ENCODE measurements around the gene RAP2A.

RAP2A gene

GRCh38 chr13:97433727-97434396, at the start of gene RAP2A:
TSS of gene RAP2A (plus strand) at chr13:97434169. CDS start at chr13:97434471, 302 bp downstream.
- DNase-seq, result peak; percentile 95

DNA sequence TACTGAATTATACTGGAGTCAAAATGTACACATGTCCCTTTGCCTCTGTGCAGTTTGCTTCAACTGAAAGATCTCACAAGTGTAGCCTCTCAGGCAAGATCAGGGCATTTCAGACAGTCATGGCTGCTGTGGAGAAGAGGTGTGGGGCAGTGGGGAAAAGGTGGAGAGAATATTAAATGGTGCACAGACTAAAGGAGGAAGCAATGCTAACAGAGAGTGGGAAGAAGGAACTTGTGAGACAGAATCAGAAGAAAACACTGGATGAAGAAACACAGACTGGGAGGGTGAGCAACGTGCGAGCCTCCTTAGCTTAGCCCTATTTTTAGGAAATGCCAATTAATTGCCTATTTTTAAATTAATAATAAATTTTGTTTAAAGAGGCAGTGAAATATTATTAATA, 49.6 kb upstream of the RAP2A start:
- DNase-seq, result no peak

DNA sequence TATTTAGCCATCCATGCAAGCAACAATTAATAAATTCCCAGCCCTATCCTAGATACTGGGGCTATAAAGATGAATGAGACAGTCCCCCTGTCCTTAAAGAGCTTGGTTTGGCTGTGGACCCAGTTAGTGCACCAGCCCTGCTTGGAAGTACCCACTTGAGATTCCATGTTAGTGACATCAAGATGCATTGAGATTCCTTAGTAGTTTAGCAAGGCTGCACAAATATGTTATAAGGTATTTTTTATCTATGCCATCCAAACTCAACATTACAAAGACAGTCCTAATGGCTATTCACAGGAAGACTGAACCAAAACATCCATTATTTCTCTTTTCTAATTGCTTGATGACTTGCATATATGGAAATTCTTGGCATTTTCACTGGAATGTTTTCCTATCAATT, 48.8 kb upstream of the RAP2A start:
- no peak for DNase-seq

DNA sequence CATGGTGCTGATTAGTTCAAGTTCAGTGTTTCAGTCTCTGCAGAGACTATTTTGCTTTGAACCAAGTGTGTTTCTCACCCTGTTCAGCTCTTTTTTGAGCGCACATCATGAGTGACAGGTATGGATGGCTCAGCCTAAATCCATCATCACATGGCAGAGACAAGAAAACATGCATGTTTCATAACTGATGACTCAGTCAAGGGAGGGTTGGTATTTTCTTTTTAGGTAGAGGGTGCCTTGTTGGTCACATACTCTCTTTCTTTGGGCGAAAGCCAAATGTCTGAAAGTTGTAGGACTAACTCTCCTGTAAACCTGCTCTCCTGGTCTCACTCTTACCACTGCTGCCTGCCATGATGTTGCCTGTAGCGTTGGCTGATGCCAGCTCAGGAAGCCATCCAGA, 48.1 kb upstream of the RAP2A start:
- DNase-seq, result no peak

GRCh38 chr13:97386801-97387484, 47.0 kb upstream of the RAP2A start:
- no peak for DNase-seq

DNA sequence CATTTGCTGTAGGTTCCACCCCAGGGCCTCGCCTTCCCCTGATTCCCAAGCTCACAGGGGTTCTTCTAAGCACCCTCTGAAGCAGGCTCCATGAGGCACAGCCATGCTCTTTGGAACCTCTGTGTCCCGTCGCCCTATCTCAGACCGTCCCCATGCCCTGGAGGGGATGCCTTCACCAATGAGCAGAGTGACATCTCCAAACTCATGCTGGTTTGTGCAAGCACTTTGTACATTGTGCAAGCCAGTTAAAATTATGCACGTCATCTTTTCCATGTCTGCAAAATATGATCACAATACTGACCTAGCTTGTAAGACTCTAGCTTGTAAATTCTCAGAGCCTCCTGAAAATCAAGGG, 46.5 kb upstream of the RAP2A start:
- DNase-seq, result no peak

DNA sequence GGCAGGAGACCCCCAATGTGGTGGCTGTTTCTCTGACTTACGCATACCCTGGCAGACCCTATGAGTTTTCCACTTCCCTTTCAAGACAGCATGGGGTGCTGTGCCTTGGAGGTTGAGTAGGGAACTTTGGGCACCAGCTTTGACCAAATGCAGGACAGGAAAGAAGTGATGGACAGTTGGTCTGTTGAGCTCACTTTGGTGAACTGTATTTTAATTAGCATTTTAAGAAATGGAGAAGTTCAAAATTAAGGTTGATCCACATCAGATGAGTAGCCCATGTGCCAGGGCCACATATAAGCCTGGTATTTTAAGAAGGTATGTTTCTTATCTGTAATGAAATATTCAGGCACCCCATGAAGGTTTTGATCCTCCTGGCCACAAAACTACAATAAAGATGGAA, 46.1 kb upstream of the RAP2A start:
- DNase-seq, result no peak

DNA sequence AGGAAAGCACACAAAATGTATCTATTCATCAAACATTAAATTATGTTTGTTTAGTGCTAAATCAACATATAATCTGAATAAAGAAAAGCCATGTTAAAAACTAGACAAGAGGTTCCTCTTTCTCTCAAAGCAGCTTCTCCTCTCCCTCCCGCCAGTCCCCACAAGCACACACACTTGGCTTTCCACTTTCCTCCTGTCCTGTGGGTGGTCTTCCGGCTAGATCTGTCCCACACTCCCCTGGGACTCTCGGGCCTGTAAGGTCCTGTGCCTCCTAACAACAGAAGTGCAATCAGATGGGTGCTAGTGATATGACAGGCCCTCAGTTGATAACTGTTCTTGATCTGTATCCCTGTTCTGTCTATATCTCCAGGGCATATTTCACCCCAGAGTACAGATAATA, 45.6 kb upstream of the RAP2A start:
- DNase-seq, result no peak

DNA sequence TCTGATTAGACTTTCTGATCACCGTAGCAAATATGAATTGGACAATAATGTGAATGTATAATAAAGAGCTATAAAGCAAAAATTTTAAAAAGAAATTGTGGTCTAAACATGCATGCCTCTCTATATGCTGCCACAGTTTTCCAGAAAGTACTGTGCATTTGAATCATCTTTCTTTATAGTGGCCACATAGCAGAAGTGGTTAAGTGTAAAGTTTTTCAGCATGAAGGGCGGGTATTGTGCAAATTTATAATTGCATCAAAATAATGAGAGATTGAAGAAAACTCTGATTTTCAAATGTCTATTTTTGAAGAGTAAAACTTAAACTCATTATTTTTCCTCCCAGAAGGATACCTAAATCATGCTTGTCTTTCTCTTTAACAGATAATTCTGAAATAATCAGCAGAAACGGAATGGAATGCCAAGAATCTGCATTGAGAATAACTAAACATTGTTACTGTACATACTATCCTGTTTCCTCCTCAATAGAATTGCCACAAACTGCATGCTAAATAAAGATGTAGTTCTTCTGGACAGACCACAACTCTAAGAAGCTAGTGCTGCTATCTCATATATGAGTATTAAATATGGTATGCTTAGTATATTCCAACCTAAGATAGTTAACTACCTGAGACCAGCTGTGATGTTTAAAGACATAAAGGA, 42.9 kb upstream of the RAP2A start:
- DNase-seq, result no peak

DNA sequence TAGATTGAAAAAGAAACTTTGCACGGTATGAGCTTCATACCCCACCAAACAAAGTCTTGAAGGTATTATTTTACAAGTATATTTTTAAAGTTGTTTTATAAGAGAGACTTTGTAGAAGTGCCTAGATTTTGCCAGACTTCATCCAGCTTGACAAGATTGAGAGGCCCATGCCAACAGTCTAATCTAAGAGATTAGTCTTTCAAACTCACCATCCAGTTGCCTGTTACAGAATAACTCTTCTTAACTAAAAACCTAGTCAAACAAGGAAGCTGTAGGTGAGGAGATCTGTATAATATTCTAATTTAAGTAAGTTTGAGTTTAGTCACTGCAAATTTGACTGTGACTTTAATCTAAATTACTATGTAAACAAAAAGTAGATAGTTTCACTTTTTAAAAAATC, 41.9 kb upstream of the RAP2A start:
- no peak for DNase-seq

- no peak for DNase-seq
These were observed 39.4 kb upstream of the RAP2A start for GRCh38 chr13:97394542-97394941.

GRCh38 chr13:97395447-97396136, 38.4 kb upstream of the RAP2A start:
- no peak for DNase-seq

GRCh38 chr13:97397267-97397666, 36.7 kb upstream of the RAP2A start:
- DNase-seq, result no peak

DNA sequence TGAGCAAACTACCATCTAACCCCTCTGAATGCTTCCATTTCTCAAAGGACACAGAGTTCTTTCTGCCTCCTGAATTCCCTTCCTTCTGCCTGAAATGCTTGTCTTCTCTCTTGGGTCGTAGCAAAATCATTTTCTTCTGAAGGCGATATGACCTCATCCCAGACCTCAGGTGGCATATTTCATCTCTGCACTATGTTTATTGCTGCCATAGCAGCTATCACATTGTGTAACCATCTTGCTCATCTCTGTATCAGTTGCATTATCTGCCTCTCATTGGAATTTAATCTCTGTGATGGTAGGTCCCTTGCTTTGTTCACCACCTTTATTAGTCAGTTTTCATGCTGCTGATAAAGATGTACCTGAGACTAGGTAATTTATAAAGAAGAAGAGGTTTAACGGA, 32.5 kb upstream of the RAP2A start:
- DNase-seq, result no peak

DNA sequence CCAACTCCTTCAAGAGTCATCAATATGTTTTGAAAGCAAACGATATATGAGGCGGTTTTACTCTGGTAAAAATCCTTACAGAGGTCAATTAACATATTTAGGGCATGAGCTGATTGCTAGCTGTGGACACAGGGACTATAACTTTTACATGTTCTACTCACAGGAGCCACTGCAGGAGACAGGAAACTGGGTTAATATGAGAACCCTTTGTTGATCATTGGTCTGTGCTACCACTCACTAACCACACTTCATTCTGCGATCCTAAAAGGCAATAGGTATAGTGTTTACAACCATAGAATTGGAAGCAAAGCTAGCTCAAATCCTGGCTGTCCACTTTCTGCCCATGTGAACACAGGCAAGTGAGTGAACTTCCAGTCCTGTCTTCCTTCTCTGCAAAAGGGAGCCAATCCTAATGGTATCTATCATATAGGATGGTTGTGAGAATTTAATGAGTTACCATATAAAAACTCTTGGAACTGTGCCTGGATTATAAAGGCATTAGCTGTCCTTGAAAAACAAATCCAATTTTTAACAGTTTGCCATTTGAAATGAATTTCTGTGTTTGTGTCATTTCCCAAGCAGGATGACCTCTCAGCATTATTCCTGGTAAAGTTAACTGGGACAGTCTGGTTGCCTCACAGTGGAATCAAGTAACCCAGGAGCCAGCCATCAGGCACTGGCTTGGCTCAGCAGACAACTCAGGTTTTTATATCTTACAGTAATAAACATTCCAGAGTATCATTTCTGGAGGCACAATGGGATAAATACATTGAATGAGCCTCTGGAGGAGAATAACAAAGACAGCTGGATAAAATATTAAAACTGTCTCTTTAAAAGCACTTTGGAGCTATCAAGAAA, 29.8 kb upstream of the RAP2A start:
- DNase-seq, result no peak

GRCh38 chr13:97407540-97407939, 26.4 kb upstream of the RAP2A start:
- no peak for DNase-seq

GRCh38 chr13:97408938-97409337, 25.0 kb upstream of the RAP2A start:
- no peak for DNase-seq

GRCh38 chr13:97411984-97412383, 22.0 kb upstream of the RAP2A start:
- no peak for DNase-seq

DNA sequence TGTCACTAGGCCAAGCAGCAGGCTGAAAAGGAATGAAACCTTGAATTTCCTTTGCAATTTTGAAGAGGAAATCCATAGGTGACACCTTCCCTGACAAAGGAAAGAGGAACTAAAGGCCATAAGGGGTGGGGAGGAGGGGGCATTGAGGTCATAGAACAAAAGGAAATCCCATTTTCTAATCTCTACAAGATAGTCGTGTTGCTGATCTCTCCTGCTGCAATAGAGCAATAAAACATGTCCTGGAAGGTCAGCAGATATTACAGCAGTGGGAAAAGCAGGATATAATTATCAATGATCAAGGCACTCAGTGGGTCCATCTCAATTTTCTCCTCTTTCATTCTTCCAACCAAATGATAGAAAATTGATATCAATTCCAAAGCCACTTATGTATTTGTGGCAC, 20.3 kb upstream of the RAP2A start:
- no peak for DNase-seq

DNA sequence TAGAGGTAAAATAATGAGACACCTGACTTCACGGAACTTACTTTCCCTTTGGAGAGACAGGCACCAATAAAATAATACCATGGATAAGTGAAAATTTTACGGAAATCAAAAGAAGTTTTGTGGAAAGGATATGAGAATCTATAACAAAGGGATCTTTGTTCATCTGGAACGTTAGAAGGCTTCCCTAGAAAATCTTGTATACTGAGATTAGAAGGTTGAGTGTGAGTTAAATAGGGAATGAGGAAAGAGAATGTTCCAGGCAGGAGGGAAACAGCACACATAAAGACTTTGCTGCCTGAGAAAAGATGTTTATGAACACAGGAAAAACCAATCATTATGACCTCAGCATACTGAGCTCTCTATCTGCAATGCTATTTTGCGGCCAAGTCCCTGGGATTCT, 19.6 kb upstream of the RAP2A start:
- no peak for DNase-seq

- no peak for DNase-seq
These were observed 16.3 kb upstream of the RAP2A start for GRCh38 chr13:97417698-97418097.

GRCh38 chr13:97422118-97423054, 11.6 kb upstream of the RAP2A start:
- no peak for DNase-seq

All from CD4-positive, alpha-beta T cell treated with Interleukin-15 for 1 hour (primary cell).